Measurements from ENCODE around the gene PDCD1. TPM values are rescaled to one million over a fixed set of nuclear protein-coding genes. Genes with fewer than 3 reads are reported as not detected.
"Not testable (repeated sequence)": the region's sequence is repeated elsewhere in the genome, so short reads cannot be mapped to it uniquely, and the experiment has no call there.

Gene PDCD1
- total RNA-seq, 1 experiment from 2014 or later: not detected

DNA sequence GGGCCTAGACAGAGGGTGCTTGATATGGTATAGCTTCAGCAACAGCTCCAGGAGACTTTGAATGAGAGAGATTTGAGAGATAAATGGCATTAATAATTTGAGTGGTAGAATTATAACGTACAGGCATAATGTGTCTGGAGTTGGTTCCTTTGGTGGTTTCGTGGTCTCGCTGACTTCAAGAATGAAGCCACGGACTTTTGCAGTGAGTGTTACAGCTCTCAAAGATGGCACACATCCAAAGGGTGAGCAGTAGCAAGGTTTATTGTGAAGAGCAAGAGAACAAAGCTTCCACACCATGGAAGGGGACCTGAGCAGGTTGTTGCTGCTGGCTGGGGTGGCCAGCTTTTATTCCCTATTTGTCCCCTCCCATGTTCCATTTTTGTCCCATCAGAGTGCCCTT, 23.1 kb downstream of the PDCD1 start:
- DNase-seq (ENCODE audit: low spot score): no peak

DNA sequence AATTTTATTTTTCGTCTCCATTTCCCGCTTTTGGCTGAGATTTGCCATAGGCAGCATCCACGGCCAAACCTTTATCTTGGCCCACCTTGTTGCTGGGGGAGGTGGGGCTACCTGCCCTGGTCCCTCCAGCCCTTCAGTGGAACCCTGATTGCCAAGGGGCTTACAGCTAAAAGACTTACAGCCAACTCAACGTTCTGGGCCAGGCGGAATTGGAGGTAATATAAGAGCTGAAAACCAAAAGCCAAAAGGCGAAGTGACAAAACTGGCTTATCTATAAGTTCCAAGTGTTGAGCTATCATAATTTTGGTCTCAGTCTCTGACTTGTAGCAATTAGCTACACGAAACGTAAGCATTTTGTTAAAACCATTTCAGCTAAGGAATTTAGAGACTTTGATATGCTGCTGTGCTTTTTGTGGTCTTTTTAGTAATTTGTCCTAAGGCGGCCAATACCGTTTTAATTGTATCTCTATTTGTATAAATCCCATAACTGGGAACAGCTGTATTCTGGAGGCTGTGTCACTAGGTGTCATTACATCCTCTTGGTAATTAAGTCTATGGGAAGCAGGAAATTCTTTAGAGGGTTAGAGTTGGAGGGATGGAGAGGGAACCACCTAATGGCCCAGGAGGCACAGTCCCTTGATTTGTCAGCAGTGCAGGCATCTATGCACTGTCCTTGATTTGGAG, 24.0 kb downstream of the PDCD1 start:
- DNase-seq (ENCODE audit: low spot score): no peak

DNA sequence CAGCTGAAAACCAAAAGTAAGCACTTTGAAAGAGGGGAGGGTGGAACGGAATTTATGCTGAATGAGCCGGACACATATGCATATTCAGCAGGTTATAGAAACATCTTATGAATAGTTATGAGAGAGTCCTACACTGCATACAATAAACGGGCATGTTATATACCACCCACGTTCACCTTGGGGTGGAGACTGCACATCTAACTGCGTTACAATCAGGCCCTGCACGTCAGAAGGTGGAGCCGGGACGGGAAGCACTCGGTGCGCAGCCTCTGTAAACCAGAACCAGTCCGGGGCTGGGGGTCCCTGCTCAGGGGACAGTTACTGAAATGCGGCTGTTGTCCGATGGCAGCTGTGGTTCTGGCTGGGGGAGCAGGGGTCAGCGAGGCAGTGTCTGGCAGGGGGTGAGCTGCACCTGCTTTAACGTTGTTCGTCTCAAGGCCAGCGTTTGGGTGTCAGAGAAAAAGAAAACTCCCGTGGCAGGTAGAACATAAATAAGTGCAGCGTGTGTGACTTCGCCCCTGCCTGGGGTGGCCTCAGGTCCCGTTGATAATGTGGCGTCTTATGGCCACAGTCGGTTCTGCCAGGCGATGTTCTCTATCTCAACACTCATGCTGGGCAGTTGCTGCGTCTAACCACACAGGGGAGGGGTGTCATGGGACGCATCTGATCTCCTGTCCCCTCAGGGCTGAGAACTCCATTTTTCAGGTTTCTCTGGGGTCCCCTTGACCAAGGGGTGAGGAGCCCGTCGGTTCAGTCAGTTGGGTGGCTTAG, 24.8 kb downstream of the PDCD1 start:
- DNase-seq (ENCODE audit: low spot score): not testable (repeated sequence)

DNA sequence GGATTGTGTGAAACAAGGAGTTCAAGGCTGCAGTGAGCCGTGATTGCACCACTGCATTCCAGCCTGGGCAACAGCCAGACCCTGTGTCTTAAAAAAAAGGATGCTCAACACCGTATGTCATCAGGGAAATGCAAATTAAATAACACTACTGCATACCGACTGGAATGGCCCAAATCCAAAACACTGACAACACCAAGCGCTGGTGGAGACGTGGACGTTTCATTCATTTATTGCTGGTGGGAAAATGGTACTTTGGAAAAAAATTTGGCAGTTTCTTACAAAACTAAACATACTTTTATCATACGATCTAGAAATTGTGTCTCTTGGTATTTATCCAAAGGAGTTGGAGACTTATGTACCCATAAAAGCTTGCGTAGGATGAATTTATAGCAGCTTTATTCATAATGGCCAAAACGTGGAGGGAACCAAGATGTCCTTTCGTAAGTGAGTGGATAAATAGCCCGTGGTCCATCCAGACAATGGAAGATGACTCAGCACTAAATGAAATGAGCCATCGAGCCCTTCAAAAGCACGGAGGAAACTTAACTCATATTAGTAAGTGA, 25.5 kb downstream of the PDCD1 start:
- DNase-seq (ENCODE audit: low spot score): no peak

DNA sequence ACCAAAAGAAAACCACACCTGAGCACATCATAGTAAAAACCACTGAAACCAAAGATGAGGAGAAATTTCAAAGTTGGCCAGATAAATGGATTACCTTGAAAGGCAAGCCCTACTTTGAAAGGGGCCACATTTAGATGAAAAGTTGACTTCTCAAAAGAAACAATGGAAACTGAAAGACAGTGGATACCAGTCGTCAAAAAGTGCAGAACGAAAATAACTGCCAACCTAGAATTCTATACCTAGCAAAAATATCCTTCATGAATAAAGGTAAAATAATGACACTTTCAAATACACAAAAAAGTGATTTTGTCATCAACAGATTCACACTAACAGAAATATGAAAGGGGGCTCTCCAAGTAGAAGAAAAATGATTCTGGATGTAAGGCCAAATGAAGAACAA, 31.3 kb downstream of the PDCD1 start:
- no peak for DNase-seq (ENCODE audit: low spot score)

DNA sequence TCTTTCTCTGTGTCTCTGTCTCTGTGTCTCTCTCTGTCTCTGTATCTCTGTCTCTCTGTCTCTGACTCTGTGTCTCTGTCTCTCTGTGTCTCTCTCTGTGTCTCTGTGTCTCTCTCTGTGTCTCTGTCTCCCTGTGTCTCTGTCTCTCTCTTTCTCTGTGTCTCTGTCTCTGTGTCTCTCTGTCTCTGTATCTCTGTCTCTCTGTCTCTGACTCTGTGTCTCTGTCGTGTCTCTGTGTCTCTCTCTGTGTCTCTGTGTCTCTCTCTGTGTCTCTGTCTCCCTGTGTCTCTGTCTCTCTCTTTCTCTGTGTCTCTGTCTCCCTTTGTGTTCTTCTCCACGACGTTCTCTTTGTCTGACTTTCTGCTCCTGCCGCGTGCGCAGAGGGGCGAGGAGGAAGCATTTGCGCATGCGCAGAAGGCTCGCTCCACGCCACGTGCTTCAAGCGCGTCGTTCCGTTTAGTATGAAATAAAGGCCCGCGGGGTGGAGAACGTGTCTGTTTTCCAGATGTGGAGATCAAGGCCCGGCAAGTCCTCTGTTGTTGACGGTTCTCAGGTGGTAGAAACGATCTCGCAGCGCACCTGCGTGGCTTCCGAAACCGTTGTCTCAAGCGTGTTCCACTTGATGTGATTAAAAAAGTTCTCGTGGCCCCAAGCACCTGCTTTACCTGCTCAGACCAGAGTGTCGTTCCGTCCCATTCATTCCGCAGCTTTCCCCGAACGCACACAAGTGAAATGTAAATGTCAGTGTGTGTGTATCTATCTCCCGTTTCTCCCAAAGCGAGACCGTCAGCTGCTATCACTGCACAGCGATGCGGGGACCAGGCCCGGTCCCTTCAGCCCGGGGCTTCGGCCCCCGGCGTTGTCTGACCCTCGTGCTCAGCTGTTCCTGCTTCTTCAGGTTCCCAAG, 34.9 kb downstream of the PDCD1 start:
- not testable (repeated sequence) for DNase-seq (ENCODE audit: low spot score)

DNA sequence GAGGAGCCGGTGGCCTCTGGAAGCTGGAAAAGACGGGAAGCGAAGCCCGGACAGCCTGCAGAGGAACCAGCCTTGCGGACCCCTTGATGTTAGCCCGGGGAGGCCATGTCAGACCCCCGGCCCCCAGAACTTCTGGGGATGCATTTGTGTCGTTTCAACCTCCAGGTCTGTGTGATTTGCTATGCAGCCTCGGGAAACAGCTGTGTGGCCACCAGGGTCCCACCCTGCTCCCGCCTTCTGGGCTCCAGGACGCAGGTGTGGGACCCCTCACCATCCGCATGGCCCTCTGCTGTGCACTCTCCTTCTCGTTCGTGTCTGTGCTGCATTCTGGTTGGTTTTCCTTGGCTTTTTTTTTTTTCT, 36.5 kb downstream of the PDCD1 start:
- no peak for DNase-seq (ENCODE audit: low spot score)

DNA sequence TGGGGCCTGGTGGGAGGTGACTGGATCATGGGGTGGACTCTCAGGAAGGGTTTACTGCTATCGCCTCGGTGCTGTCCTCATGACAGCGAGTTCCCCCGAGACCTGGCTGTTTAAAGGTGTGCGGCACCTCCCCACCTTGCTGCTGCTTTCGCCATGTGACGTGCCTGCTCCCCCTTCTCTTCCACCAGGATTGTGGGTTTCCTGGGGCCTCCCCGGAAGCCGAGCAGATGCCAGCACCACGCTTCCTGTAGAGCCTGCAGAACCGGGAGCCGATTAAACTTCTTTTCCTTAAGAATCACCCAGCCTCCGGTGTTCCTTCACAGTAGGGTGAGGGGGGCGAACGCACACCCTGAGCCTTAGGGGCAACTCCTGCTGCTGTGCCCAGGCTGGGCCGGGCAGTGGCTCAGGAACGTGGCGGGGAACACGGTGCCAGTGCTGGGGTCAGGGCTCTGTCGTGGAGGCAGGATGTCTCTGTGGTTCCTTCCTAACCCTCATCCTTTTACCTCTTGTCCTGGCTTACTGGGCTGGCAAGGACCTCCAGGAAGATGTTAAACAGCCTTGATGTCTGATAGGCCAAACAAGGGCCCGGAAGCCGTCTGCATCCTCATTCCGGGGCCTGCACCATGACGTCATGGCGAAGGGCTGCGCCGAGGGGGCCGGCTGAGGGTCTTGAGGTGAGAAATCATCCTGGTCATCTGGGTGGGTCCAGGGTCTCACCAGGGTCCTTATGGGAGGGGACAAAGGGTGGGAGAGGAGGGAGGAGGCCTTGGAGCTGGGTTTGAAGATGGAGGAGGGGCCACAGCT, 37.0 kb downstream of the PDCD1 start:
- DNase-seq (ENCODE audit: low spot score): no peak

DNA sequence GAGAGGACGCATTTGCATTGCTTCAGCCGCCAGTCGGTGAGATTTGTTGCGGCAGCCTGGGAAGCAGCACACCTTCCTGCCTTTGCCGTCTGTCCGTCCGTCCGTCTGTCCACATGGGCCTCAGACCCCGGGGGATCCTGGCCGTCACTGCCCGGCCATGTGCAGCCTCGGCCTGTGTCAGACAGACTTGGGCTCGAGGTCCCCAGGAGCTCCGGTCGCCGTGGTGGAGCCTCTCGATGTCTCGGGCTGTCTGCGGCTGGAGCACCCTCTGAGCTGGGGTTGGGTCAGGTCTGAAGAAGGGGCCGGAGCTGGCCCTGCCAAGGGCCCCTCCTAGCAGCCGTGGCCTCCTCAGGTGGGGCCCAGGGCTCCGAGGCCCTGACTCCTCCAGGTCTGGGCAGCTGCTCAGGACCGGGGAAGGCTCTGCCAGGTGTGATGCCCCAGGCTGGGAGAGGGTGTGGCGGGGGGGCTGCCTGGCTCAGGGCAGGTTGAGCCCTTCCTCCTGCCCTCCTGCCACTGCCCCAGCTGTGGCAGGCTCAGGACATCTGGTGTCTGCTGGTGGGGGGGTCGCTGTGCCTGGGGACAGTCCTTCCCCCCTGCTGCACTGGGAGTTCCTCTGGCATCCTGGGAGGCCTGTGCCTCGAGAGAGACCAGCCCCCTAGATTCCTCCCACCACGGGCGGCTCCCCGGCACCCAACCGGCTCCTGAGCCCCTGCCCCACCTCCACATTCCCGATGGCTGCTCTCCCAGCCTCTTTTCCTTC, 37.9 kb downstream of the PDCD1 start:
- DNase-seq (ENCODE audit: low spot score): no peak

DNA sequence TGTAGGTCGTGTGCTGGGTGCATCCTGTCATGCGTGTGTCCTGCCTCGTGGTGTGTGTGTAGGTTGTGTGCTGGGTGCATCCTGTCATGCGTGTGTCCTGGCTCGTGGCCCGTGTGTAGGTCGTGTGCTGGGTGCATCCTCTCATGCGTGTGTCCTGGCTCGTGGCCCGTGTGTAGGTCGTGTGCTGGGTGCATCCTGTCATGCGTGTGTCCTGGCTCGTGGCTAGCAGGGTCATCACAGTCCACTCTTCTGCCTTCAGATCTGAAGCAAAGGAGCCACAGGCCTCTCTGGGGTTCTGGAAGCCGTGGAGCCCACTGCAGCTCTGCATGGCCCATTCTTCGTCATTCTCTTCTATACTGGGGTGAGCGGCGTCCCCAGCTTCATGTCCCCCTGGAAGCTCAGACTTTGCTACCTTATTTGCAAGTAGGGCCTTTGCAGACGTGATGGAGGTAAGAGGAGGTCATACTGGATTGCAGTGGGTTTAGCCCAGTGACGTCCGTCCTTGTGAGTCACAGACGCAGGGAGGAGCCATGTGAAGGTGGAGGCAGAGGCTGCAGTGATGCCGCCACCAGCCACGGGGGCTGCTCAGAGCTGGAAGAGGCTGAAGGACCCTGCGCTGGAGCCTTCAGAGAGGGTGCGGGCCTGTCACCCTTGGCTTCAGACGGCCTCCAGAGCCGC, 38.6 kb downstream of the PDCD1 start:
- not testable (repeated sequence) for DNase-seq (ENCODE audit: low spot score)

DNA sequence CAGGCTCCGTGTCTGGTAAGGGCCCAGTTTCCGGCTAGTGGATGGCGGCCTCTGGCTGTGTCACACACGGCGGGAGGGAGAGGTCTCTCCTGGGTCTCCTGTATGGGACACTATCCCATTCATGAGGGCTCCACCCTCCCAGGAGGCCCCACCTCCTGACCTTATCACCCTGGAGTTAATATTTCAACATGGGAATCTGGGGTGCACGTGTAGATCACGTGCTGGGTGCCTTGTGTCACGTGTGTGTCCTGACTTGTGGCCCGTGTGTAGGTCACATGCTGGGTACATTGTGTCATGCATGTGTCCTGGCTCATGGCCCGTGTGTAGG, 39.8 kb downstream of the PDCD1 start:
- DNase-seq (ENCODE audit: low spot score): no peak

DNA sequence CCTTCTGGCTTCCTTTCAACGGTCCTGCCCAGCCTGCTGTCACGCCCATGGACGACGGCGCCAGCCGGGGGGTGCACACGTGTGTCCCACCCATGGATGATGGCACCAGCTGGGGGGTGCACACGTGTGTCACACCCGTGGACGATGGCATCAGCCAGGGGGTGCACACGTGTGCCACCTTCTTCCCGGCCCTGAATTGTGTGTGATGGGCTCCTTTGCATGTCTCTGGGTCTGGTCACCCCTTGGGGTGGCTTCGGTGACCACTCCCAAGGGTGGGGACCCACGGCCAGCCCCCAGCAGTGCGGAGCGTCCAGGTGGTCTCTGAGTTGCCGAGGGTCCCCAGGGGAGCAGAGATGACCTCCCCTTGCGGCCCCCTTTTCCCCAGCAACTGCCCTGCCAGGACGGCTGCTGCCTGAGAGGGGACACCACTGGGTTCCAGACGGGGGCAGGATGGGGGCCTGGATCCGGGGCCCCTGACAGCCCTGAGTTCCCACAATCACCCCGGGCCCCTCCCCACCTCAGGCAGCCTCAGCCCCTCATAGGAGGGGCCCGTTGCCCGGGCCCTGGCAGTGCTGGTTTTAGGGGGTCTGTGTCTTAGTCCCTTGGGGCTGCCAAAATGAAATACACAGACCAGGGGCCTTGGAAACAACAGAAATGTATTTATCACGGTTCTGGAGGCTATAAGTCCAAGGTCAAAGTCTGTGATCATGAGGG, 40.3 kb downstream of the PDCD1 start:
- no peak for DNase-seq (ENCODE audit: low spot score)

DNA sequence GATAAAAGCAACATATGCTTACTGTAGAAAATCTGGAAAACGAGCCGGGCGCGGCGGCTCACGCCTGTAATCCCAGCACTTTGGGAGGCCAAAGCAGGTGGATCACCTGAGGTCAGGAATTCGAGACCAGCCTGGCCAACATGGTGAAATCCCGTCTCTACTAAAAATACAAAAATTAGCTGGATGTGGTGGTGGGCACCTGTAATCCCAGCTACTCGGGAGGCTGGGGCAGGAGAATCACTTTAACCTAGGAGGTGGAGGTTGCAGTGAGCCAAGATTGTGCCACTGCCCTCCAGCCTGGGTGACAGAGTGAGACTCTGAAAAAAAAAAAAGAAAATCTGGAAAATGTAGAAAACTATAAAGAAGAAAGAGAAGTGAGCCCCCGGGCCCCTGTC, 40.9 kb downstream of the PDCD1 start:
- DNase-seq (ENCODE audit: low spot score): not testable (repeated sequence)

DNA sequence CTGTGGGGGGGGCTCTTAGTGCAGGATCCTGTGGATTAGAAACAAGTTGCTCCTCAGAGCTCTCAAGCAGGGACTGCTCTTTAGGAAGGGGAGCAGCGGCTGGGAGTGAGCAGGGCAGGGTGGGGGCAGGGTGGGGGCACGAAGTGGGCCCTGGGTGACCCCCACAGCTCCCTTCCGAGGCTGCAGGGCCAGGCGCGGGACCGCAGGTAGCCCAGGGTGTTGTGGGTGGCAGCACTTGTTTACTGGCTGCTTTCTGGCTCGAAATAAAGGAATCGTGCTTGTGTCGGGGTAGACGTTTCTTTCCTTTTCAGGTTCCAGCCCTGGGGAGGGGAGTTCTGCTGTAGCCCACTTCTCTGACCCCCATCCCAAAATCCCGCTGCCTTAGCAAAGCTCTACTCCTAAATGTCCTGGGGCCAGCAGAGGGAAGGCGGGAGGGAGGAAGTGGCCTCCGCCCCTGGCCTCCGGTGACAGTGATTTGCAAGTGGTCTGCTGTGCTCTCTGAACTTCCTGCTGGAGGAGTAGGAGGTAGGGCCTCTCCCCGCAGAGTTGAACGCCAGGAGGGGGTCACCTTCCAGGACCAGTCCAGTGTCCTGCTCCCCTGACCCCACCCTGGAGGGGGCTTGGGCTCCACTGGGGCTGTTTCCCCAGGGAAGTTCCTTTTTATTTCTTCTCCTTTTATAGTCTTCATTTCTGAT, 41.4 kb downstream of the PDCD1 start:
- DNase-seq (ENCODE audit: low spot score): no peak

DNA sequence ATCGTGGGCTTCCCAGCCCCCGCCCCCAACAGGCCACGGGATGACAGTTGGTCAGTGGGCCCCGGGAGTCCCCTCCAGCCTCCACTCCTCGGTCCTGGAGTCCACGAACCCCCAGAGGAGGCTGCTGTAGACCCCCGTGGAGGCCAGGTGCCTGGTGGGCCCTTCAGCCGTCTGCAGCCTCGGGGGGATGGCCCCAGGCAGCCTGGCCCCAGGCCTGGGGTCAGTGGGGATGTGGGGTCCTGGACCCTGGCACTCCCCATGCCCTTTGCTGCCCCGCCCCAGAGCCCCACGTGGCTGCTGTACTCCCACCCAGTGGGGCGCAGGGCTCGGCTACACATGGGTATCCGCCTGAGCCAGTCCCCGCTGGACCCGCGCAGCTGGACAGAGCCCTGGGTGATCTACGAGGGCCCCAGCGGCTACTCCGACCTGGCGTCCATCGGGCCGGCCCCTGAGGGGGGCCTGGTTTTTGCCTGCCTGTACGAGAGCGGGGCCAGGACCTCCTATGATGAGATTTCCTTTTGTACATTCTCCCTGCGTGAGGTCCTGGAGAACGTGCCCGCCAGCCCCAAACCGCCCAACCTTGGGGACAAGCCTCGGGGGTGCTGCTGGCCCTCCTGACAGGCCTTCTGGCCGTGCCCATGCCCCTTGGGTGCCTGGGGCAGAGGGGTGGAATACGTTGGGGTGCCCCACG, 42.1 kb downstream of the PDCD1 start:
- DNase-seq (ENCODE audit: low spot score): no peak

DNA sequence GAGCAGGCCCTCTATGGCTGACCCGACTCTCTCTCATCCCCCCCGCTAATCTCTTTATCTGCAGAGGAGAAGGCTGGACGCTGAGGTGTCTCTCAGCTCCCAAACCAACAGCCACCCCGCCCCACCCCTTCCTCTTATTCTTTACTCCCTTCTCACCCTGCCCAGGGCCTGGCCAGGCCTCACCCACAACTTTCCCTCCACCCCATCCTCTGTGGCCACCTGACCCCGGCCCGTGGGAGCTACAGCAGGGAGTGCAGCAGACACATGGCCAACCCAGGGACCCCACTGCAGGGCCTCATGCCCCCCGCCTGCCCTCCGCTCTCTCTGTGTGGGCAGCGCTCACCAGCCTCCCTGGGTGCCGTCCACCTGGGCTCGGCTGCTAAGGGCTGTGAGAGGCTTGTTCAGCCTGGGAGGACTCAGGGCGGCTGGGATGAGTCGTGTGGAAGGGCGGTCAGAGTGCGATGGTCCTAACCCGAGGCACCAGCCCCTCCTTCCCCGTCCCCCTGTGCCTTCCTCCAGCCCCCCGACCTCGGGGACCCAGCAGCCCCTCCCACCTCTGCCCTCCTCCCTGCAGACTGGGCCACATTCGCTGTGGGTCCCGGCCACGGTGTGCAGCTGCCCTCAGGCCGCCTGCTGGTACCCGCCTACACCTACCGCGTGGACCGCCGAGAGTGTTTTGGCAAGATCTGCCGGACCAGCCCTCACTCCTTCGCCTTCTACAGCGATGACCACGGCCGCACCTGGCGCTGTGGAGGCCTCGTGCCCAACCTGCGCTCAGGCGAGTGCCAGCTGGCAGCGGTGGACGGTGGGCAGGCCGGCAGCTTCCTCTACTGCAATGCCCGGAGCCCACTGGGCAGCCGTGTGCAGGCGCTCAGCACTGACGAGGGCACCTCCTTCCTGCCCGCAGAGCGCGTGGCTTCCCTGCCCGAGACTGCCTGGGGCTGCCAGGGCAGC, 42.9 kb downstream of the PDCD1 start:
- no peak for DNase-seq (ENCODE audit: low spot score)

All from HT-29 (cell line).